Common myeloid progenitor, CD34-positive (primary cell): ENCODE results near the gene FAM78B.
A peak's percentile ranks its signal among the peaks of the same experiment; 100 is the strongest.

ENCODE experiments used
- CTCF ChIA-PET: fragments of 350-600 bp; sonication (Branson Sonifier 250); formaldehyde crosslinking; loops from one replicate; lab custom pipeline; 2021; ENCODE audit warnings: antibody characterized with exemption; lab: Charles Lee
- POLR2A ChIA-PET: fragments of 350-600 bp; sonication (Branson Sonifier 250); formaldehyde crosslinking; loops from one replicate; lab custom pipeline; 2021; ENCODE audit warnings: antibody characterized with exemption; lab: Charles Lee
- DNase-seq, 3 donors: peaks; one replicate each; pipeline versions ENCODE4 v3.0.0 to v3.0.0-alpha.2; 2013
- H3K27ac ChIP-seq, 2 experiments: 1 replicate in 1 of 2; 2 replicates in 1 of 2; pipeline ENCODE4 v1.7.0; 2013; ENCODE audit warnings: inconsistent platforms in 2 of 2, low read length in 2 of 2, mild to moderate bottlenecking in 2 of 2, low read depth in 1 of 2, moderate library complexity in 1 of 2; ENCODE audit not compliant: severe bottlenecking in 2 of 2, insufficient read depth in 1 of 2, poor library complexity in 1 of 2
- H3K27me3 ChIP-seq, 5 experiments: replicated peaks in 2 of 5; 1 replicate in 3 of 5; 2 replicates in 2 of 5; pipeline versions ENCODE4 v1.6.1 to v1.7.0; 2013; ENCODE audit warnings: low read length in 4 of 5, mild to moderate bottlenecking in 2 of 5, moderate library complexity in 2 of 5, inconsistent platforms in 1 of 5; ENCODE audit not compliant: insufficient read depth in 5 of 5, control insufficient read depth in 4 of 5
- H3K36me3 ChIP-seq, 4 experiments: 1 replicate in 2 of 4; 2 replicates in 2 of 4; pipeline versions ENCODE4 v1.6.1 to v1.7.0; 2013; ENCODE audit warnings: low read length in 3 of 4, control low read depth in 1 of 4, mild to moderate bottlenecking in 1 of 4; ENCODE audit not compliant: control insufficient read depth in 4 of 4, insufficient read depth in 4 of 4
- H3K4me1 ChIP-seq, 4 experiments: 1 replicate in 3 of 4; 2 replicates in 1 of 4; pipeline versions ENCODE4 v1.6.1 to v1.7.1; 2013; ENCODE audit warnings: low read length in 3 of 4, mild to moderate bottlenecking in 3 of 4, control low read depth in 1 of 4, inconsistent platforms in 1 of 4, moderate library complexity in 1 of 4; ENCODE audit not compliant: control insufficient read depth in 4 of 4, insufficient read depth in 4 of 4; ENCODE audit errors: control extremely low read depth in 1 of 4
- H3K4me3 ChIP-seq, 7 experiments: 1 replicate in 4 of 7; 2 replicates in 3 of 7; pipeline versions ENCODE4 v1.5.1 to v1.7.0; 2013; ENCODE audit warnings: mild to moderate bottlenecking in 7 of 7, low read length in 6 of 7, moderate library complexity in 6 of 7, inconsistent platforms in 2 of 7, low read depth in 2 of 7, control low read depth in 1 of 7; ENCODE audit not compliant: insufficient read depth in 4 of 7, control insufficient read depth in 1 of 7; ENCODE audit errors: extremely low read depth in 1 of 7
- H3K9me3 ChIP-seq, 5 experiments: 1 replicate in 4 of 5; 2 replicates in 1 of 5; pipeline versions ENCODE4 v1.6.1 to v1.7.1; 2013; ENCODE audit warnings: low read length in 4 of 5, mild to moderate bottlenecking in 2 of 5, inconsistent platforms in 1 of 5, low read depth in 1 of 5, moderate library complexity in 1 of 5; ENCODE audit not compliant: control insufficient read depth in 4 of 5, insufficient read depth in 2 of 5; ENCODE audit errors: control extremely low read depth in 1 of 5
- WGBS: methylation state at CpG from one replicate; pipeline ENCODE4 v1.1.5; 2013; ENCODE audit not compliant: insufficient coverage; 5-methylcytosine and 5-hydroxymethylcytosine counted together

Gene FAM78B

DNA sequence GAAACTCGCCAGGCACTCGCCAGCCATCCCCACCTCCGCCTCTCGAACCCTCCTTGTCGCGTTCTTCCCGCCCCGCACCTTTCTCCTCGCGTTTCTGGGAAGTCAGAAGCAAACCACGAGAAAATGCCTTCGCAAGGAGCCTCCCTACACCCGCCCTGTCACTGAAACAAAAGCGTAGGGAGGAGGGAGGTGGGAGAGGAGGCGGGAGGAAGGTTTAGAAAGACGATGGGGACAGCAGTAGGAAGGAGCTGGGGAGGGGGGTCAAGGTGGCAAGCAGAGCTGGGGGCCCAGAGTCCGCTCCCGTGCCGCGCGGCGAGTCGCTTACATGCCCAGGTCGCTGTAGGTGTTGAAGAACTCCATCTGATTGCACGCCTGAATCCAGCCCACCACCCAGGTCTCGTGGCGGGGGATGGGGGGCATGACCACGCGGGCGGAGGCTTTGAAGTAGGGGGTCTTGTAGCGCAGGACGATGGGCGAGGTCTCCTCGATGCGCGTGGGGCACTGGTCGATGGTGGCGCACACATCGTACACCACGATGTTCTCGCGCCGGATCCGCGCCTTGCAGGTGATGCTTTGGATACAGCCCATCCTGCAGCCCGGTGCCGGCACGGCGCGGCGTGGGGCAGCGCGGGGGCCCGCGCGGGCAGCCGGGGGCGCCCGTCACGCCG is 1.0 kb downstream of the FAM78B start:
- Histone ChIP-seq H3K27ac (no peak overlapping the region), H3K4me1 (peaks cover 0 to 23% (median 16%) of the 10 kb centered on the region in 4 experiments), H3K9me3 (no peaks in the 10 kb centered on the region), H3K27me3 (peaks cover 4 to 70% (median 30%) of the 10 kb centered on the region in 5 experiments), H3K4me3 (peak overlapping the region; percentile 43 to 76 (median 65)), H3K36me3 (no peaks in the 10 kb centered on the region)
- ChIA-PET CTCF (interaction anchor here (0.6 to 1.9 kb wide), 4 partner anchors 8 to 241 kb away, joined by 3 to 5 read pairs (median 3); no protein-coding TSS in a partner anchor), POLR2A (no interaction called here)
- WGBS: under 1% methylated on average over 55 of the region's 61 CpGs
- DNase-seq: peak in 1 of 3 donors; percentile 22

DNA sequence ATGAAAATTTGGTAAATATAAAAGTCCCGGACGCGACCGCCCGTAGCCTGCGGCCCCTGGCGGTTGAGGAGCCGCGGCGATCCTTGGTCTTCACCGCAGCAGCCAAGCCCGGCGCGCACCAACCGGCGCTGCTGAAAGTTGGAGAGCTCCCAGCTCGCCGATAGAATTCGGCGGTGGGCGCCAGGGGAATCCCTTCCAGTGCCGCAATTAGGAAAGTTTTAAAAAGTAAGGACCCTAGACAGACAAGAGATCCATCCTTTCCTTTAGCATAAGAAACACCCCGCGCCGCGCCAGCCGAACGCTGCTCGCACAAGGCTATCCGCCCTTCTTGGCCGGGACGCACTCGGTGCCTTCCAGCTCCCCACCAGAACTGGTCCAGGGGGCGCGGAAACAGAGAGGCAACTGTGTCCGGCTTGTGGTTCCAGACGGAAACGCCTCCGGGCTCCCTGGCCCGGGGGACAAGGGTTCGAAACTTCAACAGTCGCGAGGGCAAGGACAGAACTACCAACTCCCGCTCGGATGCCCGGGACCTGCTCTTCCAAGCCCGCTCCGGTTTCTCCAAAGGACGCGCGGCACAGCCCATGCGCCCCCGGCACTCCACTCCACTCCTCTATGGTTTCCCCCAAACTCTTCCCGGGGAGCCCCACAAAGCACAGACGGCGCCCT is 1.7 kb downstream of the FAM78B start:
- ChIA-PET CTCF (interaction anchor here (0.8 to 1.9 kb wide), 6 partner anchors 8 to 243 kb away, joined by 3 to 6 read pairs (median 3); no protein-coding TSS in a partner anchor), POLR2A (no interaction called here)
- peaks cover 0 to 23% (median 16%) of the 10 kb centered on the region in 4 experiments for H3K4me1 ChIP-seq
- under 1% methylated on average over 45 of the region's 56 CpGs for WGBS
- DNase-seq: peak; percentile 62 to 84 (median 78)
- H3K9me3 ChIP-seq: no peaks in the 10 kb centered on the region
- H3K27ac ChIP-seq: no peak overlapping the region
- peaks cover 4 to 64% (median 31%) of the 10 kb centered on the region in 5 experiments for H3K27me3 ChIP-seq
- H3K4me3 ChIP-seq: peak overlapping the region in 5 of 7 experiments; percentile 25 to 76 (median 68)
- no peaks in the 10 kb centered on the region for H3K36me3 ChIP-seq

- peaks cover 4 to 61% (median 35%) of the 10 kb centered on the region in 5 experiments for H3K27me3 ChIP-seq
- 0% methylated on average over 3 of the region's 5 CpGs for WGBS
- no peak for DNase-seq
- H3K4me1 ChIP-seq: peaks cover 0 to 23% (median 16%) of the 10 kb centered on the region in 4 experiments
- H3K4me3 ChIP-seq: peak overlapping the region in 2 of 7 experiments; percentile 68 to 76
- H3K27ac ChIP-seq: no peak overlapping the region
- no peaks in the 10 kb centered on the region for H3K9me3 ChIP-seq
- POLR2A ChIA-PET: no interaction called here
- no peaks in the 10 kb centered on the region for H3K36me3 ChIP-seq
- CTCF ChIA-PET: interaction anchor here (0.7 to 1.9 kb wide), 7 partner anchors 9 to 242 kb away, joined by 3 to 6 read pairs (median 3); no protein-coding TSS in a partner anchor
Measured at GRCh38 chr1:166164646-166164994, 2.2 kb downstream of the FAM78B start.

DNA sequence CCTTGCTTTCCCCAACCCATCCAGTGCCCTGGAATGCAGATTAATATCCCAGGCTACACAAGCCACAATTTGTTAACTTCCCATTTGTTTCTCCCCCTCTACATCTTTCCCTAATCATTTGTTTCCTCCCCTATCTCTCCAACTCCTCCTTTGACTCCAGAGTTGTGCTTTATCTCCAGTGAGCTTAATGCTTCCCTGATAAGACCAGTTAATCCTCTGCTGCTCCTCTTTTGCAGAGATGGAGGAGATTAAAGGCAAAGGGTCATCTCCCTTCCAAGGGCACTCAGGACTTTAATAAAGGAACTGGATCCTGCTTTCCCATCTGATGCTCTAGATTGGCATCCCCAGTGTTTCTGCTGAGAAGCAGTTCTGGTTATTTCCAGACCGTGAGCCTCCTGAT is 7.1 kb downstream of the FAM78B start:
- Histone ChIP-seq H3K27ac (no peak overlapping the region), H3K27me3 (peaks cover 4 to 31% (median 17%) of the 10 kb centered on the region in 5 experiments), H3K4me3 (no peak overlapping the region), H3K4me1 (peaks cover 0 to 2% (median 0%) of the 10 kb centered on the region in 4 experiments), H3K9me3 (no peaks in the 10 kb centered on the region), H3K36me3 (no peaks in the 10 kb centered on the region)
- 80% methylated on average over 1 of the region's 1 CpG for WGBS
- ChIA-PET POLR2A (no interaction called here), CTCF (no interaction called here)
- DNase-seq: no peak

GRCh38 chr1:166156674-166157073 is 10.1 kb downstream of the FAM78B start:
- no CpG with 5 or more reads among the region's 3 CpGs for WGBS
- H3K4me1 ChIP-seq: no peaks in the 10 kb centered on the region
- H3K27me3 ChIP-seq: peaks cover 0 to 7% (median 3%) of the 10 kb centered on the region in 5 experiments
- ChIA-PET CTCF (no interaction called here), POLR2A (no interaction called here)
- H3K9me3 ChIP-seq: no peaks in the 10 kb centered on the region
- no peaks in the 10 kb centered on the region for H3K36me3 ChIP-seq
- no peak for DNase-seq
- no peak overlapping the region for H3K27ac ChIP-seq
- no peak overlapping the region for H3K4me3 ChIP-seq

DNA sequence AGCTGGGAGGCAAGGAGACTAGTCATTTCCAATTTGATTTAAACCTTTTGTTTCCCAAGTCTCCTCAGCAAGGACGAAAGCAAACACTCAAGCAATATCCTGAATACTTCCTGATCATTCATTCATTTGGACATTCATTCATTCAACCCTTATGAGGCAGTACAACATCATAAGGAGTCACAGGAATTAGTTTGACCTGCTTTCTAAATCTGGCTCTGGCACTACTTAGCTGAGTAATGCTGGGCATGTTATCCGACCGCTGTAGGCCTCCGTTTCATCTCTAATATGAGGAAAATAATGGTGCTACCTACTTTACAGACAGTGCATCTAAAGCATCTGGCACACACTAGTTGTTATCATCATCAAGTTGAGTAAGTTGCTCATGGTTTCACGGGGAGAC is 11.7 kb downstream of the FAM78B start:
- Histone ChIP-seq H3K27me3 (peaks cover 0 to 4% (median 0%) of the 10 kb centered on the region in 5 experiments), H3K4me1 (no peaks in the 10 kb centered on the region), H3K9me3 (no peaks in the 10 kb centered on the region), H3K4me3 (no peak overlapping the region), H3K27ac (no peak overlapping the region), H3K36me3 (no peaks in the 10 kb centered on the region)
- ChIA-PET CTCF (no interaction called here), POLR2A (no interaction called here)
- DNase-seq: no peak
- WGBS: 75% methylated on average over 4 of the region's 5 CpGs
